Neuronal stem cell (in vitro differentiated cells): ENCODE data around the gene COTL1.
"Not testable (repeated sequence)": the region's sequence is repeated elsewhere in the genome, so short reads cannot be mapped to it uniquely, and the experiment has no call there.

Experiments
- DNase-seq: peaks from one replicate; pipeline ENCODE4 v3.0.0-alpha.2; 2013; ENCODE audit warnings: low spot score
- H2AFZ ChIP-seq: one replicate; pipeline ENCODE4 v1.6.1; 2013; ENCODE audit warnings: mild to moderate bottlenecking, low read length, inconsistent platforms
- H2AK5ac ChIP-seq: 2 replicates; pipeline ENCODE4 v1.6.1; 2013; ENCODE audit warnings: low read depth, mild to moderate bottlenecking, inconsistent platforms, low read length, moderate library complexity, mixed read lengths
- H2BK120ac ChIP-seq: 2 replicates; pipeline ENCODE4 v1.6.1; 2013; ENCODE audit warnings: low read depth, mild to moderate bottlenecking, inconsistent platforms, low read length, moderate library complexity, mixed read lengths
- H2BK12ac ChIP-seq: one replicate; pipeline ENCODE4 v1.6.1; 2013; ENCODE audit warnings: low read length, inconsistent platforms
- H2BK15ac ChIP-seq: 2 replicates; pipeline ENCODE4 v1.6.1; 2013; ENCODE audit warnings: mild to moderate bottlenecking, low read length, inconsistent platforms, mixed read lengths
- H2BK5ac ChIP-seq: one replicate; pipeline ENCODE4 v1.6.1; 2013; ENCODE audit warnings: inconsistent platforms, mild to moderate bottlenecking, low read length, moderate library complexity
- H3K14ac ChIP-seq: one replicate; pipeline ENCODE4 v1.6.1; 2013; ENCODE audit warnings: low read length, inconsistent platforms
- H3K18ac ChIP-seq: 2 replicates; pipeline ENCODE4 v1.6.1; 2013; ENCODE audit warnings: low read length, inconsistent platforms
- H3K23ac ChIP-seq: 2 replicates; pipeline ENCODE4 v1.6.1; 2013; ENCODE audit warnings: low read depth, mild to moderate bottlenecking, mixed read lengths, low read length, inconsistent platforms; ENCODE audit not compliant: poor library complexity
- H3K27ac ChIP-seq: replicated peaks from 3 replicates; pipeline ENCODE4 v1.5.1; 2013; ENCODE audit warnings: low read length, inconsistent platforms
- H3K27me3 ChIP-seq, 3 experiments: 2 replicates each; pipeline ENCODE4 v1.6.1; 2013; ENCODE audit warnings: low read length in 3 of 3, mild to moderate bottlenecking in 2 of 3, inconsistent platforms in 1 of 3, low read depth in 1 of 3, mixed read lengths in 1 of 3, moderate library complexity in 1 of 3; ENCODE audit not compliant: control insufficient read depth in 3 of 3, insufficient read depth in 3 of 3
- H3K36me3 ChIP-seq, 2 donors: replicated peaks in 1 of 2; 2 replicates each; pipeline ENCODE4 v1.6.1; 2013; ENCODE audit warnings: low read length in 2 of 2; ENCODE audit not compliant: control insufficient read depth in 2 of 2, insufficient read depth in 2 of 2
- H3K4ac ChIP-seq: 2 replicates; pipeline ENCODE4 v1.6.1; 2013; ENCODE audit warnings: inconsistent platforms, mild to moderate bottlenecking, low read length, moderate library complexity
- H3K4me1 ChIP-seq, 2 donors: 1 replicate in 1 of 2; 2 replicates in 1 of 2; pipeline ENCODE4 v1.6.1; 2013; ENCODE audit warnings: low read length in 2 of 2, low read depth in 1 of 2; ENCODE audit not compliant: control insufficient read depth in 2 of 2, insufficient read depth in 1 of 2
- H3K4me2 ChIP-seq: one replicate; pipeline ENCODE4 v1.6.1; 2013; ENCODE audit warnings: mild to moderate bottlenecking, low read length, inconsistent platforms; ENCODE audit not compliant: insufficient read depth, poor library complexity, severe bottlenecking
- H3K4me3 ChIP-seq, 2 donors: 2 replicates each; pipeline ENCODE4 v1.5.1; 2013; ENCODE audit warnings: low read length in 2 of 2, mild to moderate bottlenecking in 2 of 2, inconsistent platforms in 1 of 2, moderate library complexity in 1 of 2
- H3K79me1 ChIP-seq: one replicate; pipeline ENCODE4 v1.6.1; 2013; ENCODE audit warnings: low read depth, mild to moderate bottlenecking, inconsistent platforms, low read length, moderate library complexity
- H3K9ac ChIP-seq: one replicate; pipeline ENCODE4 v1.6.1; 2013; ENCODE audit warnings: mild to moderate bottlenecking, low read depth, low read length, inconsistent platforms; ENCODE audit not compliant: poor library complexity
- H3K9me3 ChIP-seq, 2 donors: replicated peaks in 1 of 2; 2 replicates each; pipeline versions ENCODE3 to v1.6.1; 2013; ENCODE audit warnings: low read length in 2 of 2, mild to moderate bottlenecking in 2 of 2, inconsistent platforms in 1 of 2, low read depth in 1 of 2, mixed read lengths in 1 of 2, moderate library complexity in 1 of 2; ENCODE audit not compliant: control insufficient read depth in 2 of 2, insufficient read depth in 1 of 2
- H4K8ac ChIP-seq: one replicate; pipeline ENCODE4 v1.6.1; 2013; ENCODE audit warnings: low read depth, mild to moderate bottlenecking, inconsistent platforms, low read length, moderate library complexity
- H4K91ac ChIP-seq: one replicate; pipeline ENCODE4 v1.6.1; 2013; ENCODE audit warnings: low read length, low read depth, mild to moderate bottlenecking, inconsistent platforms; ENCODE audit not compliant: poor library complexity
- WGBS, 2 donors: extraction: QIAGEN DNeasy Blood & Tissue Kit; methylation state at CpG; one replicate each; pipeline ENCODE4 v1.1.7; 2013; ENCODE audit warnings: missing lambda C conversion rate in 2 of 2, mixed read lengths in 1 of 2; ENCODE audit not compliant: insufficient read length in 2 of 2, insufficient replicate concordance in 1 of 2; ENCODE audit errors: extremely low coverage in 2 of 2; 5-methylcytosine and 5-hydroxymethylcytosine counted together

COTL1 gene

DNA sequence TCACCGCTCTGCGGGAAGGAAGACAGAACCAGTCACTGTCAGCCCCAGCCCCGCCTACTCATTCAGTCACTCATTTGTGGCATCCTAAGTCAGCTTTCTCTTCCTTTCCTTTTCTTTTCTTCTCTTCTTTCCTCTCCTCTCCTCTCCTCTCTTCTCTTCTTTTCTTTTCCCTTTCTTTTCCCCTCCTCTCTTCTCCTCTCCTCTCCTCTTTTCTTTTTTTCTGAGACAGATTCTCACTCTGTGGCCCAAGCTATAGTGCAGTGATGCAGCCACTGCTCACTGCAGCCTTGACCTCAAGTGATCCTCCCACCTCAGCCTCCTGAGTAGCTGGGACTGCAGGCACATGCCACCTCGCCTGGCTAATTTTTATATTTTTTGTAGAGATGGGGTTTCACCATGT, 19.8 kb upstream of the COTL1 start:
- no peaks in the 10 kb centered on the region for H3K9me3 ChIP-seq
- peaks cover 2 to 31% of the 10 kb centered on the region in 2 donors for H3K4me1 ChIP-seq
- no peaks in the 10 kb centered on the region for H3K27me3 ChIP-seq
- H3K23ac ChIP-seq: no peak overlapping the region
- H3K4me3 ChIP-seq: no peak overlapping the region
- H3K79me1 ChIP-seq: peaks cover 2% of the 10 kb centered on the region
- no peak overlapping the region for H2AK5ac ChIP-seq
- no peak overlapping the region for H2BK5ac ChIP-seq
- H2BK120ac ChIP-seq: no peak overlapping the region
- no peak overlapping the region for H3K27ac ChIP-seq
- no peak overlapping the region for H3K4me2 ChIP-seq
- no peak overlapping the region for H2BK15ac ChIP-seq
- H3K14ac ChIP-seq: no peak overlapping the region
- no peak overlapping the region for H4K91ac ChIP-seq
- no peak overlapping the region for H3K9ac ChIP-seq
- H2AFZ ChIP-seq: no peak overlapping the region
- H4K8ac ChIP-seq: no peak overlapping the region
- WGBS, 2 donors: no CpG with 5 or more reads among the region's 4 CpGs
- no peaks in the 10 kb centered on the region for H3K36me3 ChIP-seq
- no peak overlapping the region for H3K18ac ChIP-seq
- H3K4ac ChIP-seq: no peak overlapping the region
- H2BK12ac ChIP-seq: no peak overlapping the region
- no peak for DNase-seq

DNA sequence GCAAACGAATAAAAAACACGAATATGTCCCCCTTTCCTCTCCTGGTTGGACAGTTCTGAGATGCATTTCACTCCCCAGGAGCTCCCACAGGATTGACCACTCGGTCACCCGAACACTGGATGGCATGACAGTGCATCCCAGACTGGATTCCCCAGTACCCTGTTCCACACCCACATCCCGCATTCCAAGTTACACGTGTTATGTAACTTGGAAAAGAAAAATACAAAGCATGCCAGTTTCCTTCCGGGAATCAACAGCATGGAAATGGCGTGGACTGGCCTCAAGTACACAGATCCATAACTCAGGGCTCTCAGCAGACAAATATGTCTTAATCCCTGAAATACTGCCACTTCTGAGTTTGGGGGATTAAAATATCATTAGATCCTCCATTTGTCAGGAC, 17.8 kb upstream of the COTL1 start:
- Histone ChIP-seq H2AFZ (no peak overlapping the region), H2BK12ac (no peak overlapping the region), H2BK5ac (no peak overlapping the region), H2AK5ac (no peak overlapping the region), H3K9ac (no peak overlapping the region), H3K27me3 (no peaks in the 10 kb centered on the region), H3K18ac (no peak overlapping the region), H4K91ac (no peak overlapping the region), H3K79me1 (peaks cover 2% of the 10 kb centered on the region), H3K36me3 (no peaks in the 10 kb centered on the region), H3K4me3 (peak overlapping the region in 1 of 2 donors; percentile 12), H3K4me1 (peaks cover 0 to 14% of the 10 kb centered on the region in 2 donors), H3K23ac (no peak overlapping the region), H3K4ac (no peak overlapping the region), H2BK120ac (no peak overlapping the region), H4K8ac (no peak overlapping the region), H3K9me3 (no peaks in the 10 kb centered on the region), H2BK15ac (no peak overlapping the region), H3K14ac (no peak overlapping the region), H3K27ac (no peak overlapping the region), H3K4me2 (no peak overlapping the region)
- DNase-seq: no peak
- WGBS, 2 donors: no CpG with 5 or more reads among the region's 8 CpGs

DNA sequence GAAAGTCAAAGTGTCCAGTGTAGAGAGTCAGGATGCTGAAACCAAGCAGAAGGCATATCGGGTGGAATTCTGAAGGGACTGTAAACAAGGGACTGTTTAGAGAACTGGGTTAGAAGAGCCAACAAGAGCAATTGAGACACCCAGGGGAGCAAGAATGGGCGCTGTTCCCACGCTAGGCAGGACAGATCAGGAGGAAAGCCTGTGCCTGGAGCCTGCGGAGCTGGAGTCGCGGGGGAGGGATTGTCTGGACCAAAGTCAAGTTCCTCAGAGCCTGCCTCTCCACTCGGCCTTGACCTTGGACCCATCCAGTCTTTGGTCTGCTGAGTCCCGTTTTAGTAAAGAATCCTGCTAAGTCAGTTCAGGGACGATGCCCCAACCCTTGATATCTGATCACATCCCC, 15.7 kb upstream of the COTL1 start:
- Histone ChIP-seq H3K18ac (no peak overlapping the region), H3K23ac (no peak overlapping the region), H2BK15ac (no peak overlapping the region), H3K9ac (no peak overlapping the region), H3K36me3 (no peaks in the 10 kb centered on the region), H2AFZ (no peak overlapping the region), H3K14ac (no peak overlapping the region), H2BK5ac (no peak overlapping the region), H3K27me3 (no peaks in the 10 kb centered on the region), H3K9me3 (no peaks in the 10 kb centered on the region), H4K91ac (no peak overlapping the region), H2BK120ac (no peak overlapping the region), H3K27ac (no peak overlapping the region), H2AK5ac (no peak overlapping the region), H2BK12ac (no peak overlapping the region), H3K4me3 (no peak overlapping the region), H3K4me1 (peaks cover 2 to 10% of the 10 kb centered on the region in 2 donors), H3K4me2 (no peak overlapping the region), H3K79me1 (peaks cover 2% of the 10 kb centered on the region), H3K4ac (no peak overlapping the region), H4K8ac (no peak overlapping the region)
- no peak for DNase-seq
- no CpG with 5 or more reads among the region's 9 CpGs for WGBS, 2 donors

DNA sequence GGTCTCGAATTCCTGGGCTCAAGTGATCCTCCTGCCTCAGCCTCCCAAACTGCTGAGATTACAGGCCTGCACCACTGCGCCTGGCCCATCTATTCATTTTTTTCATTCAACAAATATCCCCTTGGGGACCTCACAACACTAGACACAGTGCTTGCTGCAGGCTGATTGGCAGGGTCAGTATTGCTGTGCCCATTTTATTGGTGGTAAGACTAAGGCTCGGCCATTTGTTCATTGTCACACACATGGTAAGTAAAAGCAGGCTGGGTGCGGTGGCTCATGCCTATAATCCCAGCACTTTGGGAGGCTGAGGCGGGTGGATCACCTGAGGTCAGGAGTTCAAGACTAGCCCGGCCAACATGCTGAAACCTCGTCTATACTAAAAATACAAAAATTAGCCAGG, 15.0 kb upstream of the COTL1 start:
- not testable (repeated sequence) for H3K4me3 ChIP-seq, H3K27me3 ChIP-seq, H2BK5ac ChIP-seq, H2BK15ac ChIP-seq, H2BK12ac ChIP-seq, H3K9me3 ChIP-seq, H3K4me1 ChIP-seq, H4K8ac ChIP-seq, H3K79me1 ChIP-seq, H3K27ac ChIP-seq, H3K23ac ChIP-seq, DNase-seq, H3K9ac ChIP-seq, H2AFZ ChIP-seq, H3K4me2 ChIP-seq, H3K18ac ChIP-seq, H4K91ac ChIP-seq, H2BK120ac ChIP-seq, H2AK5ac ChIP-seq, H3K4ac ChIP-seq, H3K36me3 ChIP-seq, H3K14ac ChIP-seq
- WGBS, 2 donors: no CpG with 5 or more reads among the region's 7 CpGs
